WERI-Rb-1 (cell line): ENCODE results near the gene GPR176.

Experiments
- DNase-seq: peaks from one replicate; pipeline ENCODE4 v3.0.0-alpha.2; 2020
- H3K27ac ChIP-seq: fragments of 250-450 bp; sonication (Bioruptor Pico); 2 replicates; pipeline ENCODE4 v1.5.1; 2020; ENCODE audit warnings: mild to moderate bottlenecking, moderate library complexity
- H3K27me3 ChIP-seq: fragments of 250-450 bp; sonication (Bioruptor Pico); 2 replicates; pipeline ENCODE4 v1.5.1; 2021; ENCODE audit warnings: mild to moderate bottlenecking, low read depth, moderate library complexity; ENCODE audit not compliant: insufficient read depth, severe bottlenecking
- H3K36me3 ChIP-seq: fragments of 250-450 bp; sonication (Bioruptor Pico); 2 replicates; pipeline ENCODE4 v1.5.1; 2020; ENCODE audit warnings: mild to moderate bottlenecking, moderate library complexity
- H3K4me3 ChIP-seq: 2 replicates; pipeline ENCODE4 v1.5.1; 2011; ENCODE audit warnings: low read depth, mild to moderate bottlenecking, control low read depth, low read length
- H3K9me3 ChIP-seq: fragments of 250-450 bp; sonication (Bioruptor Pico); 2 replicates; pipeline ENCODE4 v1.5.1; 2021; ENCODE audit warnings: mild to moderate bottlenecking, moderate library complexity; ENCODE audit not compliant: severe bottlenecking
- CTCF ChIP-seq: IDR thresholded peaks from 2 replicates; pipeline ENCODE4 v1.5.1; 2011; ENCODE audit warnings: low read depth, mild to moderate bottlenecking, control low read depth, inconsistent platforms, low read length

The GPR176 gene

GRCh38 chr15:39782441-39783138, 137.5 kb downstream of the GPR176 start, which contains the start of gene FSIP1:
Gene FSIP1, minus strand, starts transcription at chr15:39782841. Its CDS starts 6,317 bp downstream, at chr15:39776524.
- Histone ChIP-seq H3K4me3 (peak within 1 kb of the TSS; percentile 89), H3K36me3 (no peaks in the 10 kb centered on the region), H3K27me3 (no peaks in the 10 kb centered on the region), H3K27ac (peak within 1 kb of the TSS; percentile 53), H3K9me3 (no peaks in the 10 kb centered on the region)
- no peak for TF ChIP-seq CTCF
- DNase-seq: peak; percentile 96

- Histone ChIP-seq H3K27me3 (no peaks in the 10 kb centered on the region), H3K27ac (0 out of 2 replicates have a peak overlapping the region, but pooled peaks have one; percentile 32), H3K9me3 (no peaks in the 10 kb centered on the region), H3K4me3 (peak overlapping the region; percentile 89), H3K36me3 (no peaks in the 10 kb centered on the region)
- no peak for TF ChIP-seq CTCF
- DNase-seq: no peak
Measured at GRCh38 chr15:39781967-39782302, 138.1 kb downstream of the GPR176 start.

- Histone ChIP-seq H3K27me3 (no peaks in the 10 kb centered on the region), H3K27ac (no peak overlapping the region), H3K36me3 (no peaks in the 10 kb centered on the region), H3K4me3 (peak overlapping the region; percentile 89), H3K9me3 (no peaks in the 10 kb centered on the region)
- DNase-seq: no peak
- TF ChIP-seq CTCF: no peak
Measured at GRCh38 chr15:39781147-39781966, 138.7 kb downstream of the GPR176 start.

GRCh38 chr15:39778021-39778420, 142.0 kb downstream of the GPR176 start:
- no peak overlapping the region for H3K27ac ChIP-seq
- DNase-seq: no peak

GRCh38 chr15:39777496-39777895, 142.6 kb downstream of the GPR176 start:
- Histone ChIP-seq H3K27ac (no peak overlapping the region), H3K9me3 (no peaks in the 10 kb centered on the region), H3K27me3 (no peaks in the 10 kb centered on the region), H3K4me3 (no peak overlapping the region), H3K36me3 (no peaks in the 10 kb centered on the region)
- no peak for DNase-seq
- TF ChIP-seq CTCF: no peak

More at GRCh38 chr15:39778021-39778420, 142.0 kb downstream of the GPR176 start:
- Histone ChIP-seq H3K36me3 (no peaks in the 10 kb centered on the region), H3K27me3 (no peaks in the 10 kb centered on the region), H3K9me3 (no peaks in the 10 kb centered on the region), H3K4me3 (no peak overlapping the region)
- TF ChIP-seq CTCF: no peak
